PC-9 (cell line): Measurements from ENCODE around the gene KRT3. TPM values are rescaled to one million over a fixed set of nuclear protein-coding genes. Genes with fewer than 3 reads are reported as not detected.

ENCODE experiments used
- BruUV-seq: library from RNA; stranded (reverse); fragments of 400-500 nt; replicated peaks from 2 replicates; lab custom pipeline; 2021; lab: Mats Ljungman, UMichigan
- CTCF ChIA-PET: fragments of 300-600 bp; sonication (Branson Sonifier 250); formaldehyde crosslinking; loops from one replicate; lab custom pipeline; 2022; ENCODE audit warnings: antibody characterized with exemption; lab: Charles Lee
- POLR2A ChIA-PET: fragments of 300-600 bp; sonication (Branson Sonifier 250); formaldehyde crosslinking; loops from one replicate; lab custom pipeline; 2022; ENCODE audit warnings: antibody characterized with exemption; ENCODE audit not compliant: unreplicated experiment; lab: Charles Lee
- DNase-seq, 2 experiments: peaks; one replicate each; pipeline versions ENCODE4 v3.0.0 to v3.0.0-alpha.2; 2015 to 2022; ENCODE audit warnings: mixed read lengths in 1 of 2
- H2AFZ ChIP-seq: fragments of 200-600 bp; sonication (generic); 2 replicates; pipeline ENCODE4 v1.8.1; 2017; ENCODE audit warnings: antibody characterized with exemption
- H3F3A ChIP-seq: fragments of 200-600 bp; sonication (generic); 2 replicates; pipeline ENCODE4 v1.8.1; 2017; ENCODE audit warnings: antibody characterized with exemption, mild to moderate bottlenecking, low read depth; ENCODE audit not compliant: insufficient read depth
- H3K27ac ChIP-seq: fragments of 200-600 bp; sonication (generic); 2 replicates; pipeline ENCODE4 v1.6.1; 2016; ENCODE audit warnings: mixed run types
- H3K27me3 ChIP-seq: fragments of 200-600 bp; sonication (generic); 2 replicates; pipeline ENCODE4 v1.6.1; 2016; ENCODE audit warnings: low read depth, mixed run types; ENCODE audit not compliant: insufficient read depth
- H3K36me3 ChIP-seq: fragments of 200-600 bp; sonication (generic); 2 replicates; pipeline ENCODE4 v1.6.1; 2016; ENCODE audit warnings: low read depth, mixed run types
- H3K4me1 ChIP-seq: fragments of 200-600 bp; sonication (generic); replicated peaks from 2 replicates; pipeline ENCODE4 v1.6.1; 2016; ENCODE audit warnings: mixed run types; ENCODE audit not compliant: insufficient read depth
- H3K4me2 ChIP-seq: fragments of 200-600 bp; sonication (generic); 2 replicates; pipeline ENCODE4 v1.6.1; 2017; ENCODE audit warnings: mixed run types
- H3K4me3 ChIP-seq: fragments of 200-600 bp; sonication (generic); 2 replicates; pipeline ENCODE4 v1.6.1; 2016; ENCODE audit warnings: mixed run types
- H3K79me2 ChIP-seq: fragments of 200-600 bp; sonication (generic); 2 replicates; pipeline ENCODE4 v1.6.1; 2017; ENCODE audit warnings: low read depth, mixed run types
- H3K9me2 ChIP-seq: fragments of 200-600 bp; sonication (generic); 2 replicates; pipeline ENCODE4 v1.8.1; 2017; ENCODE audit warnings: mild to moderate bottlenecking; ENCODE audit not compliant: insufficient read depth
- H3K9me3 ChIP-seq: fragments of 200-600 bp; sonication (generic); 2 replicates; pipeline ENCODE4 v1.8.1; 2016; ENCODE audit warnings: low read depth; ENCODE audit not compliant: insufficient read depth
- H4K20me1 ChIP-seq: fragments of 200-600 bp; sonication (generic); 2 replicates; pipeline ENCODE4 v1.8.1; 2017; ENCODE audit not compliant: insufficient read depth
- CTCF ChIP-seq: fragments of 200-600 bp; sonication (generic); conservative IDR thresholded peaks from 2 replicates; pipeline ENCODE4 v1.6.1; 2017; ENCODE audit warnings: mixed run types, antibody characterized with exemption, mild to moderate bottlenecking, moderate library complexity
- EZH2 ChIP-seq: fragments of 200-600 bp; sonication (generic); IDR thresholded peaks from 2 replicates; pipeline ENCODE4 v1.8.0; 2017; ENCODE audit warnings: antibody characterized with exemption, low read depth
- intact Hi-C: fragments of 100-400 bp; cut with micrococcal nuclease; formaldehyde crosslinking; loops from one replicate; pipeline ENCODE4 v1.10.0; 2022; ENCODE audit not compliant: unreplicated experiment
- total RNA-seq: library from RNA; stranded (reverse); gene quantifications from 2 replicates; pipeline ENCODE4 v1.2.3, GENCODE V29; 2021

The KRT3 gene
- total RNA-seq, 1 experiment from 2014 or later, result 0.24 TPM

- intact Hi-C loops, result no loop called here
- BruUV-seq, result no TSS peak
- Histone ChIP-seq H2AFZ (no peak overlapping the region), H3K36me3 (no peaks in the 10 kb centered on the region), H3K27ac (no peak overlapping the region), H3K79me2 (no peaks in the 10 kb centered on the region), H3K4me3 (no peak overlapping the region), H3K4me1 (no peaks in the 10 kb centered on the region), H3K9me2 (no peaks in the 10 kb centered on the region), H3F3A (no peaks in the 10 kb centered on the region), H3K9me3 (no peaks in the 10 kb centered on the region; the same call in 1 of the 2 replicates), H3K4me2 (no peak overlapping the region), H4K20me1 (no peaks in the 10 kb centered on the region), H3K27me3 (peaks cover 8% of the 10 kb centered on the region)
- DNase-seq, result no peak
- no peak for TF ChIP-seq EZH2
- no peak for TF ChIP-seq CTCF
- CTCF ChIA-PET, result no interaction called here
- POLR2A ChIA-PET, result no interaction called here
Measured at GRCh38 chr12:52756281-52756960, 39.5 kb downstream of the KRT3 start.

DNA sequence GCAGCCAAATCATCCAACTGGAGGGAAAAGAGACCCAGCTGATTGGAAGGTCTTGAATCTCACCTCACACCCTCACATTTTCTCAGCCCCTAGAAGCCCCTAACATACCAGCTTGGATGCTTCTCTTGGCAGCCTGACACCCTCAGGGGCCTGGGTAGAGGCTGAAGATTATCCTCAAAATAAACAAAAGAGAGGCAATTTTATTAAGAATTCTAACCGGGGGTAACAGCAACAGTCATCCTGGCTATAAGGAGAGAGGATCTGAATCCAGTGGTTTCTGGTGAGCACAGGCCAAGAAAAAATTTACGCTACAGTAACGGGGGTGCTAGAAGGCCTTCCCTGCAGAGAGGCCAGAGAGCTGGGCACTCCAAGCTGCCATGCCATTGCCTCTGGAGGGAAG is 40.4 kb downstream of the KRT3 start:
- Histone ChIP-seq H3K79me2 (no peaks in the 10 kb centered on the region), H3K9me3 (no peaks in the 10 kb centered on the region; the same call in 1 of the 2 replicates), H4K20me1 (no peaks in the 10 kb centered on the region), H3K4me3 (no peak overlapping the region), H3F3A (no peaks in the 10 kb centered on the region), H3K27me3 (peaks cover 8% of the 10 kb centered on the region), H2AFZ (no peak overlapping the region), H3K9me2 (no peaks in the 10 kb centered on the region), H3K27ac (no peak overlapping the region), H3K4me1 (no peaks in the 10 kb centered on the region), H3K4me2 (no peak overlapping the region), H3K36me3 (no peaks in the 10 kb centered on the region)
- TF ChIP-seq CTCF, result no peak
- TF ChIP-seq EZH2, result no peak
- ChIA-PET POLR2A (no interaction called here), CTCF (no interaction called here)
- intact Hi-C loops, result no loop called here
- no peak for DNase-seq
- no TSS peak for BruUV-seq

- Histone ChIP-seq H3K36me3 (no peaks in the 10 kb centered on the region), H3K9me3 (no peaks in the 10 kb centered on the region), H4K20me1 (no peaks in the 10 kb centered on the region), H3F3A (no peaks in the 10 kb centered on the region), H3K79me2 (no peaks in the 10 kb centered on the region), H3K9me2 (no peaks in the 10 kb centered on the region), H3K4me3 (no peak overlapping the region), H2AFZ (no peak overlapping the region), H3K4me2 (no peak overlapping the region), H3K27ac (no peak overlapping the region), H3K4me1 (no peaks in the 10 kb centered on the region), H3K27me3 (peaks cover 8% of the 10 kb centered on the region)
- CTCF ChIA-PET, result no interaction called here
- no TSS peak for BruUV-seq
- POLR2A ChIA-PET, result no interaction called here
- no peak for DNase-seq
- intact Hi-C loops, result no loop called here
- no peak for TF ChIP-seq EZH2
- no peak for TF ChIP-seq CTCF
Measured at GRCh38 chr12:52754135-52754534, 41.8 kb downstream of the KRT3 start.
